ENCODE measurements around the gene CA6.

DNA sequence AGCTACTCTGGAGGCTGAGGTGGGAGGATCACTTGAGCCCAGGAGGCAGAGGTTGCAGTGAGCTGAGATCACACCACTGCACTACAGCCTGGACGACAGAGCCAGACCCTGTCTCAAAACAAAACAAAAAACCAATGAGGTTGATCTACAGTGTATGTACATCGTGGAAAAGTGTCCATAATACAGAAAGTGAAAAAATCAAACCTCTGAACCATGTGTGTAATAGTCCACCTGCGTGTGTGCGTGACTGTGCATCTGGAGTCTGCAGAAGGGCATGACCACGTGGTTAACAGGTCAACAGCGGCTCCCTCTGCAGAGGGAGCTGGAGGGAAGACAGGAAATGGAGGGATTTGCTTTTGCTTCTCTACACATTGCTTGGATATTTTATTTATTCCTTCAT, 34.8 kb upstream of the CA6 start:
- TF ChIP-seq ZNF274 (IDR thresholded peaks at IDR 0.05; ENCODE audit: low read depth, low read length) (no peak), YY1 (IDR thresholded peaks at IDR 0.05; ENCODE audit: insufficient read depth, insufficient read length) (no peak), SUZ12 (IDR thresholded peaks at IDR 0.05; ENCODE audit: extremely low read depth, insufficient read depth, insufficient read length) (no peak)
